Measurements from ENCODE around the gene CLSTN1. TPM values are rescaled to one million over a fixed set of nuclear protein-coding genes. Genes with fewer than 3 reads are reported as not detected.
A peak's percentile ranks its signal among the peaks of the same experiment; 100 is the strongest.

CLSTN1 gene
- total and polyA plus RNA-seq, 2 of the 13 experiments (the other 11 are each of a cell fraction or from before 2014, with no cell fraction given), result 19.7 to 29.8 TPM

DNA sequence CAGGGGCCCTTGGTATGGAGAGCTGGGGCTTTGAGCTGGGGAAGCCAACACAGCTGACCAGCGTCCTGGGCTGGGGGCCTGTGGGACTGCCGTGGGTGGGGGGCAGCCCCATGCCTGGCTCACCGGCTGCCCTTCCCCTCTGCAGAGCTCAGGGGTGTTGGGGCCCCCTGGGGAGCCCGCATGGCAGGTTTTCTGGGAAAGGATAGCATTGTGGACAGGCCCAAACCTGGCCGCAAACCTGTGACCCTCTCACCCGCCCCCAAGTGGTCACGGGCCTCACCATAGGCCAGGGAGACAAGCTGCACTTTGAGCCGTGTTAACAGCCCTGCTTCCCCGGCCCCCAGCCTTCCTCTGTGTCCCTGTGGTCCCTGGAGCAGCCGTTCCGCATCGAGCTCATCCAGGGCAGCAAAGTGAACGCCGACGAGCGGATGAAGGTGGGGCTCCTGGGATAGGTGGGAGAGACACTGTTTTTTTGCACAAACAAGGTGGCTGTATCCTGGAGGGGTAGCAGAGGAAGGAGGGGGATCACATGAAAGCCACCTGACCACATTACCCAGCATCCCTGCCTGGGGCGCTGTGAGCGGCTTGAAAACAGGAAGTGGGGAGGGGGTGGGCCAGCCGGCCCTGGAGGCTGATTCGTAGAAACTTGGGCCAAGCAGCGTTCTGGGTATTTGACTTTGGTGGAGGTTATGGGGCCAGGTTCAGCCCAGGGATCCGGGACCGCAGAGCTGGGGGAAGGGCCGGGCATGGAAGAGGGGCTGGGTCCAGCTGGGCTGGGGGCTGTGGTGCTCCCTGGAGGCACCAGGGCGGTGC lies 106.4 kb downstream of the CLSTN1 start (continued):
- TF ChIP-seq, protein P1, sequence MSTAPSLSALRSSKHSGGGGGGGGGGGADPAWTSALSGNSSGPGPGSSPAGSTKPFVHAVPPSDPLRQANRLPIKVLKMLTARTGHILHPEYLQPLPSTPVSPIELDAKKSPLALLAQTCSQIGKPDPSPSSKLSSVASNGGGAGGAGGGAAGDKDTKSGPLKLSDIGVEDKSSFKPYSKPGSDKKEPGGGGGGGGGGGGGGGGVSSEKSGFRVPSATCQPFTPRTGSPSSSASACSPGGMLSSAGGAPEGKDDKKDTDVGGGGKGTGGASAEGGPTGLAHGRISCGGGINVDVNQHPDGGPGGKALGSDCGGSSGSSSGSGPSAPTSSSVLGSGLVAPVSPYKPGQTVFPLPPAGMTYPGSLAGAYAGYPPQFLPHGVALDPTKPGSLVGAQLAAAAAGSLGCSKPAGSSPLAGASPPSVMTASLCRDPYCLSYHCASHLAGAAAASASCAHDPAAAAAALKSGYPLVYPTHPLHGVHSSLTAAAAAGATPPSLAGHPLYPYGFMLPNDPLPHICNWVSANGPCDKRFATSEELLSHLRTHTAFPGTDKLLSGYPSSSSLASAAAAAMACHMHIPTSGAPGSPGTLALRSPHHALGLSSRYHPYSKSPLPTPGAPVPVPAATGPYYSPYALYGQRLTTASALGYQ (CRISPR knock-in tag; IDR thresholded peaks at IDR 0.05), result no peak
- TF ChIP-seq ELF3 (CRISPR knock-in tag; IDR thresholded peaks at IDR 0.05) (peak; percentile 85), ZNF543 (CRISPR knock-in tag; IDR thresholded peaks at IDR 0.05) (peak; percentile 85; the same call in 1 of the 2 replicates), RELA (CRISPR knock-in tag; IDR thresholded peaks at IDR 0.05) (no peak; the same call in 1 of the 2 replicates), PRMT3 (CRISPR knock-in tag; IDR thresholded peaks at IDR 0.05; ENCODE audit: borderline replicate concordance, low read depth) (no peak; the same call in 1 of the 2 replicates), ZNF17 (CRISPR knock-in tag; IDR thresholded peaks at IDR 0.05) (no peak), MTA3 (CRISPR knock-in tag; IDR thresholded peaks at IDR 0.05) (no peak), SNRNP70 (IDR thresholded peaks at IDR 0.05; ENCODE audit: low read depth, low read length) (no peak), ZNF790 (CRISPR knock-in tag; IDR thresholded peaks at IDR 0.05; ENCODE audit: borderline replicate concordance) (no peak), POLR2G (IDR thresholded peaks at IDR 0.05; ENCODE audit: low read depth, low read length) (peak; percentile 93), PAF1 (CRISPR knock-in tag; IDR thresholded peaks at IDR 0.05) (no peak), GATAD1 (CRISPR knock-in tag; IDR thresholded peaks at IDR 0.05) (peak; percentile 92), ZNF260 (CRISPR knock-in tag; IDR thresholded peaks at IDR 0.05; ENCODE audit: borderline replicate concordance, low read depth) (no peak), SOX5 (CRISPR knock-in tag; IDR thresholded peaks at IDR 0.05; ENCODE audit: borderline replicate concordance) (peak; percentile 44; the same call in 1 of the 2 replicates), ZFP36 (IDR thresholded peaks at IDR 0.05; ENCODE audit: borderline replicate concordance, low read depth, low read length, partially characterized antibody) (no peak), ZNF777 (CRISPR knock-in tag; IDR thresholded peaks at IDR 0.05) (no peak)
- TF ChIP-seq, protein P2, sequence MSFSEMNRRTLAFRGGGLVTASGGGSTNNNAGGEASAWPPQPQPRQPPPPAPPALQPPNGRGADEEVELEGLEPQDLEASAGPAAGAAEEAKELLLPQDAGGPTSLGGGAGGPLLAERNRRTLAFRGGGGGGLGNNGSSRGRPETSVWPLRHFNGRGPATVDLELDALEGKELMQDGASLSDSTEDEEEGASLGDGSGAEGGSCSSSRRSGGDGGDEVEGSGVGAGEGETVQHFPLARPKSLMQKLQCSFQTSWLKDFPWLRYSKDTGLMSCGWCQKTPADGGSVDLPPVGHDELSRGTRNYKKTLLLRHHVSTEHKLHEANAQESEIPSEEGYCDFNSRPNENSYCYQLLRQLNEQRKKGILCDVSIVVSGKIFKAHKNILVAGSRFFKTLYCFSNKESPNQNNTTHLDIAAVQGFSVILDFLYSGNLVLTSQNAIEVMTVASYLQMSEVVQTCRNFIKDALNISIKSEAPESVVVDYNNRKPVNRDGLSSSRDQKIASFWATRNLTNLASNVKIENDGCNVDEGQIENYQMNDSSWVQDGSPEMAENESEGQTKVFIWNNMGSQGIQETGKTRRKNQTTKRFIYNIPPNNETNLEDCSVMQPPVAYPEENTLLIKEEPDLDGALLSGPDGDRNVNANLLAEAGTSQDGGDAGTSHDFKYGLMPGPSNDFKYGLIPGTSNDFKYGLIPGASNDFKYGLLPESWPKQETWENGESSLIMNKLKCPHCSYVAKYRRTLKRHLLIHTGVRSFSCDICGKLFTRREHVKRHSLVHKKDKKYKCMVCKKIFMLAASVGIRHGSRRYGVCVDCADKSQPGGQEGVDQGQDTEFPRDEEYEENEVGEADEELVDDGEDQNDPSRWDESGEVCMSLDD (CRISPR knock-in tag; IDR thresholded peaks at IDR 0.05; ENCODE audit: borderline replicate concordance), result 0 out of 2 replicates have a peak, but pooled peaks have one; percentile 22
- TF ChIP-seq, protein P3, sequence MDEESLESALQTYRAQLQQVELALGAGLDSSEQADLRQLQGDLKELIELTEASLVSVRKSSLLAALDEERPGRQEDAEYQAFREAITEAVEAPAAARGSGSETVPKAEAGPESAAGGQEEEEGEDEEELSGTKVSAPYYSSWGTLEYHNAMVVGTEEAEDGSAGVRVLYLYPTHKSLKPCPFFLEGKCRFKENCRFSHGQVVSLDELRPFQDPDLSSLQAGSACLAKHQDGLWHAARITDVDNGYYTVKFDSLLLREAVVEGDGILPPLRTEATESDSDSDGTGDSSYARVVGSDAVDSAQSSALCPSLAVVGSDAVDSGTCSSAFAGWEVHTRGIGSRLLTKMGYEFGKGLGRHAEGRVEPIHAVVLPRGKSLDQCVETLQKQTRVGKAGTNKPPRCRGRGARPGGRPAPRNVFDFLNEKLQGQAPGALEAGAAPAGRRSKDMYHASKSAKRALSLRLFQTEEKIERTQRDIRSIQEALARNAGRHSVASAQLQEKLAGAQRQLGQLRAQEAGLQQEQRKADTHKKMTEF (CRISPR knock-in tag; IDR thresholded peaks at IDR 0.05), result peak; percentile 90
- TF ChIP-seq, protein P4, sequence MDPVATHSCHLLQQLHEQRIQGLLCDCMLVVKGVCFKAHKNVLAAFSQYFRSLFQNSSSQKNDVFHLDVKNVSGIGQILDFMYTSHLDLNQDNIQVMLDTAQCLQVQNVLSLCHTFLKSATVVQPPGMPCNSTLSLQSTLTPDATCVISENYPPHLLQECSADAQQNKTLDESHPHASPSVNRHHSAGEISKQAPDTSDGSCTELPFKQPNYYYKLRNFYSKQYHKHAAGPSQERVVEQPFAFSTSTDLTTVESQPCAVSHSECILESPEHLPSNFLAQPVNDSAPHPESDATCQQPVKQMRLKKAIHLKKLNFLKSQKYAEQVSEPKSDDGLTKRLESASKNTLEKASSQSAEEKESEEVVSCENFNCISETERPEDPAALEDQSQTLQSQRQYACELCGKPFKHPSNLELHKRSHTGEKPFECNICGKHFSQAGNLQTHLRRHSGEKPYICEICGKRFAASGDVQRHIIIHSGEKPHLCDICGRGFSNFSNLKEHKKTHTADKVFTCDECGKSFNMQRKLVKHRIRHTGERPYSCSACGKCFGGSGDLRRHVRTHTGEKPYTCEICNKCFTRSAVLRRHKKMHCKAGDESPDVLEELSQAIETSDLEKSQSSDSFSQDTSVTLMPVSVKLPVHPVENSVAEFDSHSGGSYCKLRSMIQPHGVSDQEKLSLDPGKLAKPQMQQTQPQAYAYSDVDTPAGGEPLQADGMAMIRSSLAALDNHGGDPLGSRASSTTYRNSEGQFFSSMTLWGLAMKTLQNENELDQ (CRISPR knock-in tag; IDR thresholded peaks at IDR 0.05; ENCODE audit: borderline replicate concordance), result no peak
- TF ChIP-seq, protein P5, sequence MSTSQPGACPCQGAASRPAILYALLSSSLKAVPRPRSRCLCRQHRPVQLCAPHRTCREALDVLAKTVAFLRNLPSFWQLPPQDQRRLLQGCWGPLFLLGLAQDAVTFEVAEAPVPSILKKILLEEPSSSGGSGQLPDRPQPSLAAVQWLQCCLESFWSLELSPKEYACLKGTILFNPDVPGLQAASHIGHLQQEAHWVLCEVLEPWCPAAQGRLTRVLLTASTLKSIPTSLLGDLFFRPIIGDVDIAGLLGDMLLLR (CRISPR knock-in tag; IDR thresholded peaks at IDR 0.05), result 0 out of 2 replicates have a peak, but pooled peaks have one; percentile 18

Measured in HepG2 (cell line).